ENCODE measurements around the gene FRMD1.

The FRMD1 gene

DNA sequence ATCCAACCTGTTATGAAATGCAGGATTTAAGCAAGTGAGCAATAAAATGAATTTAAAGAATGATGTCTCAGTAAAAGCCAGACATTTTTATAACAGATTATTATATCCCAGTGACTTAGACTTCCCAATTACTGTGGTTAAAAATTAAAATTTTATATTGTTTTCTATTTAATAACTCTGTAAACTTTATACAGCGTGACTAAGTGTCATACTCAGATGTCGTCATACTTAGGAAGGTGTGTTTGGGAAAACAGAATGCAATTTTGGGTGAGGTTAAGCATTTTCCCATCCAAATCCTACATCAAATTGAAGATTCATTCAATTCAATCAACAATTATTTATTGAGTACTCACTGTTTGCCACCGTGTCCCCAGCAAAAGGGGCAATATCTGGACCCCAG, 31.4 kb upstream of the FRMD1 start:
- H3K9ac ChIP-seq (ENCODE audit: low read length): no peak overlapping the region
- no peak overlapping the region for H3K4me3 ChIP-seq (ENCODE audit: low read depth, low read length)
- no peak overlapping the region for H3K27ac ChIP-seq (ENCODE audit: low read depth, low read length)
- H3K9me3 ChIP-seq (ENCODE audit: control insufficient read depth, insufficient read depth, low read depth, low read length): no peaks in the 10 kb centered on the region
- peaks cover 8% of the 10 kb centered on the region; the same call in 1 of the 2 replicates for H3K4me1 ChIP-seq (ENCODE audit: control insufficient read depth, insufficient read depth, low read length)
- H3K27me3 ChIP-seq (ENCODE audit: control insufficient read depth, insufficient read depth, low read length): no peaks in the 10 kb centered on the region
- H3K36me3 ChIP-seq (ENCODE audit: control insufficient read depth, insufficient read depth, low read length): no peaks in the 10 kb centered on the region

DNA sequence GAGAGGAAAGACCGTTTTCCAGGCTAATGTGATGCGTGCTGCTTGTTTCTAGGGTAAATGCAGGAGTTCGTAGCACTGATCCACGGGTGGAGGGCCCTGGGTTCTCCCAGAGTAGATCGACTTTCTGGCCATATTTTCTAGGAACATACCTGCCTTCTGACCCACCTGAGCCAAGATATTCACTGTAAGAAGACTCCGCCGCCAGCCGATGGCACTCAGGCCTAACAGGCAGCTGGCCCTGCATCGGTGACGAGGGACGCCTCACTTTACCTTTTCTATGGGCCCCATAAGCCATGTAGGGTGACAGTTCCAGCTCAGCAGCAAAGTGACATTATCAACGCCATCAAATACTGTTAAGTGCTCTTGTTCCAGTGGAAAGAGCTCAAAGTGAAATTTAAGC, 30.2 kb upstream of the FRMD1 start:
- H3K36me3 ChIP-seq (ENCODE audit: control insufficient read depth, insufficient read depth, low read length): no peaks in the 10 kb centered on the region
- H3K27ac ChIP-seq (ENCODE audit: low read depth, low read length): no peak overlapping the region
- peaks cover 8% of the 10 kb centered on the region; the same call in 1 of the 2 replicates for H3K4me1 ChIP-seq (ENCODE audit: control insufficient read depth, insufficient read depth, low read length)
- no peaks in the 10 kb centered on the region for H3K9me3 ChIP-seq (ENCODE audit: control insufficient read depth, insufficient read depth, low read depth, low read length)
- no peaks in the 10 kb centered on the region for H3K27me3 ChIP-seq (ENCODE audit: control insufficient read depth, insufficient read depth, low read length)
- H3K9ac ChIP-seq (ENCODE audit: low read length): no peak overlapping the region
- no peak overlapping the region for H3K4me3 ChIP-seq (ENCODE audit: low read depth, low read length)

DNA sequence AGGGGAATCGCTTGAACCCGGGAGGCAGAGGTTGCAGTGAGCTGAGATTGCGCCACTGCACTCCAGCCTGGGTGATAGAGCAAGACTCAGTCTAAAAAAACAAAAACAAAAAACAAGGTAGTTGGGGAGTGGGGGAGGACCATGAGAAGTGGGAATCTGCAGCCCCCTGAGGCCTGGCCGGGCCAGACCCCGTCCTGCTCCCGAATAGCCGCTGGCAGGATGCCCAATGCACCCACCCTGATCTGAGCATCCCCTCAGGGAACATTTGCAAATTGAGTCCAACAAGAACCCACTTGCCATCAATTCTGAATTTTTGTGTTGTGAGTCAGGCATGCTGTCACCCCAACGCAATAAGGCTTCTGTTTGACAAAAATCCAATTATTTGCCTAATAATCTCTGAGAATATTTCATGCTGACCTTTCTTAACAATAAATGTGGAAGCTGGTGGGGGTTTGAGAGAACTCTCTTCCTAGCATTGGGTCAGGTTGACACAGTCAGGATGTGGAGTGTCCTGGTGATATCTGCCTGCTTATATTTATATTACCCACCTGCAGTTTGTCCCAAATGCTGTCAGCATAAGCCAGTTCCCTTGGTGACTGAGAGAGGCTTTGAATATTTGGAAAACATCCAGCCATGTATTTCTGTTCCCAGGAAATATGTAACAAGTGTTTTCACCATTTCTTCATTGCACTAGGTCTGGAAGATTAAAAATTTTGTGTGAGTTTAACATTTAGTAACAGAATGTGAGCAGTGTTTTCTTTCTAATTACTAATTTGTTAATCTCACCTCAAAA, 28.4 kb upstream of the FRMD1 start:
- peaks cover 15% of the 10 kb centered on the region for H3K4me1 ChIP-seq (ENCODE audit: control insufficient read depth, insufficient read depth, low read length)
- H3K9me3 ChIP-seq (ENCODE audit: control insufficient read depth, insufficient read depth, low read depth, low read length): no peaks in the 10 kb centered on the region
- no peak overlapping the region for H3K27ac ChIP-seq (ENCODE audit: low read depth, low read length)
- no peaks in the 10 kb centered on the region for H3K36me3 ChIP-seq (ENCODE audit: control insufficient read depth, insufficient read depth, low read length)
- H3K27me3 ChIP-seq (ENCODE audit: control insufficient read depth, insufficient read depth, low read length): peaks cover 12% of the 10 kb centered on the region
- H3K9ac ChIP-seq (ENCODE audit: low read length): no peak overlapping the region
- H3K4me3 ChIP-seq (ENCODE audit: low read depth, low read length): no peak overlapping the region

DNA sequence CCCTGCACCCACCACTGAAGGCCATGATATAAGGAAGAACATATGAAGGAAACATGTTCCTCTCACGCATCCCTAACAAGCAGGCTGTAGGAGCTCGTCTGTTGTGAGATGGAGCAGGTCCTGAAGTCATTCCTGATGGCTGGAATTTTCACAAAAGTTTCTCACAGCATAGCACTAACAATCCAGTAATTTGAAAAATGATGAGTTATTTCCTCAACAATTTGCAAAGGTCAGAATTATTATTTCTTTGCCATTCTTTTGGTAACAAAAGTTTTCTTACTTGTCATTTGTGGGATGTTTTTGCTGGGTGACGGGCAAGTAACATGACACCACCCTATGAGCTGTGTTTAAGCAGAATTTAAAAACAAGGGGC, 27.6 kb upstream of the FRMD1 start:
- H3K27ac ChIP-seq (ENCODE audit: low read depth, low read length): no peak overlapping the region
- no peaks in the 10 kb centered on the region for H3K9me3 ChIP-seq (ENCODE audit: control insufficient read depth, insufficient read depth, low read depth, low read length)
- H3K9ac ChIP-seq (ENCODE audit: low read length): no peak overlapping the region
- H3K36me3 ChIP-seq (ENCODE audit: control insufficient read depth, insufficient read depth, low read length): no peaks in the 10 kb centered on the region
- peaks cover 20% of the 10 kb centered on the region for H3K27me3 ChIP-seq (ENCODE audit: control insufficient read depth, insufficient read depth, low read length)
- H3K4me3 ChIP-seq (ENCODE audit: low read depth, low read length): no peak overlapping the region
- H3K4me1 ChIP-seq (ENCODE audit: control insufficient read depth, insufficient read depth, low read length): peaks cover 20% of the 10 kb centered on the region

DNA sequence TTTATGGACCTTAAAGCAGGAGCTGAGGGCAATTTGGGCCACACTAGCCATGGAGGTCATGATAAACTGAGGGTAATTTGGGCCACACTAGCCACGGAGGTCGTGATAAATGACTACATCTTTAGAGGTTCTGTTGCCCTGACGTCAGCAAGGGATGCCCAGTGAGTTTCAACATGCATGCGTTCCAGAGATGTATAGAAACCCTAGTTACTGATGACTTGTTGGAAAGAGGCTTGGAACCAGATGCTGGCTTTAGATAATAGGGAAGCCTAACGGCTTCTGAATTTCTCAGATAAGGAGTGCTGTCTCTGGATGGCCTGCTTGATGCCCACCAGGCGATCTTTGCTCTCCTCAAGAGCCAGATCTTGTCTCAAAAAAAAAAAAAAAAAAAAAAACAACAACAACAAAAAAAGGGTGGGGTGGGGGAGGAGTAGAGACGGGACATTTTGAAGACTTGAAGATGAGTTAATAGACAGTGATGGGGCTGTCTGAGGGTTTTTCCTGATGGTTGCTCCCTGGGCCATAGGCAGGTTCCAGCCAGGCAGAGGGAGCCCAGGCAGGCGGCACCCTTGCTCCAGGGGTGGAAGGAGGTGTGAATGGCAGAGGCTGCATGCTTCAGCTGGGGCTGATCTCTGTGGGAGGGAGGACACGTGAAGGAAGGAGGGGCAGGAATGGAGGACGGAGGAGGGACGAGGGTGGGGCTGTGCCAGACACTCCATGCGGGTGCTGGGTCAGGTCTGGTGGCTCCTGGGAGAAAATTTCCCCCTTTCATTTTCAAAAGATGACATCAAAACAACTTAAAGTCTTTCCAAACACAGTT, 27.0 kb upstream of the FRMD1 start:
- H3K9me3 ChIP-seq (ENCODE audit: control insufficient read depth, insufficient read depth, low read depth, low read length): no peaks in the 10 kb centered on the region
- no peak overlapping the region for H3K27ac ChIP-seq (ENCODE audit: low read depth, low read length)
- H3K27me3 ChIP-seq (ENCODE audit: control insufficient read depth, insufficient read depth, low read length): peaks cover 26% of the 10 kb centered on the region
- H3K4me3 ChIP-seq (ENCODE audit: low read depth, low read length): no peak overlapping the region
- peaks cover 20% of the 10 kb centered on the region for H3K4me1 ChIP-seq (ENCODE audit: control insufficient read depth, insufficient read depth, low read length)
- no peak overlapping the region for H3K9ac ChIP-seq (ENCODE audit: low read length)
- H3K36me3 ChIP-seq (ENCODE audit: control insufficient read depth, insufficient read depth, low read length): no peaks in the 10 kb centered on the region

DNA sequence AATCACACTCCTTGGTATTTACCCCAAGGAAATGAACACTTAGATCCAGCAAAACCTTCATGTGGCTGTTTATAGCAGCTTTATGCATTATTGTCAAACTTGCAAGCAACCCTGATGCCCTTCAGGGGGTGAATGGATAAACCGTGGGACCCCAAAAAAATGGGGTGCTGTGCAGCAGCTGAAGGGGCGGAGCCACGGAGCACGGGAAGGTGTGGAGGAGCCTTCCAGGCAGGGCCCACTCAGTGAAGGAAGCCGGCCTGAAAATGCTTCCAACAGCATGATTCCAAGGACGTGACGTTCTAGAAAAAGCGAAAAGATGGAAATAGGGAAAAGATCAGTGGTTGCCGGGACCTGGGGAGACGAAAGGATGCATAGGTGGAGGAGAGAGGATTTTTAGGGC, 25.6 kb upstream of the FRMD1 start:
- Histone ChIP-seq H3K4me1 (ENCODE audit: control insufficient read depth, insufficient read depth, low read length) (peaks cover 25% of the 10 kb centered on the region), H3K9me3 (ENCODE audit: control insufficient read depth, insufficient read depth, low read depth, low read length) (no peaks in the 10 kb centered on the region), H3K4me3 (ENCODE audit: low read depth, low read length) (no peak overlapping the region), H3K9ac (ENCODE audit: low read length) (no peak overlapping the region), H3K27ac (ENCODE audit: low read depth, low read length) (no peak overlapping the region), H3K27me3 (ENCODE audit: control insufficient read depth, insufficient read depth, low read length) (peaks cover 33% of the 10 kb centered on the region), H3K36me3 (ENCODE audit: control insufficient read depth, insufficient read depth, low read length) (no peaks in the 10 kb centered on the region)

DNA sequence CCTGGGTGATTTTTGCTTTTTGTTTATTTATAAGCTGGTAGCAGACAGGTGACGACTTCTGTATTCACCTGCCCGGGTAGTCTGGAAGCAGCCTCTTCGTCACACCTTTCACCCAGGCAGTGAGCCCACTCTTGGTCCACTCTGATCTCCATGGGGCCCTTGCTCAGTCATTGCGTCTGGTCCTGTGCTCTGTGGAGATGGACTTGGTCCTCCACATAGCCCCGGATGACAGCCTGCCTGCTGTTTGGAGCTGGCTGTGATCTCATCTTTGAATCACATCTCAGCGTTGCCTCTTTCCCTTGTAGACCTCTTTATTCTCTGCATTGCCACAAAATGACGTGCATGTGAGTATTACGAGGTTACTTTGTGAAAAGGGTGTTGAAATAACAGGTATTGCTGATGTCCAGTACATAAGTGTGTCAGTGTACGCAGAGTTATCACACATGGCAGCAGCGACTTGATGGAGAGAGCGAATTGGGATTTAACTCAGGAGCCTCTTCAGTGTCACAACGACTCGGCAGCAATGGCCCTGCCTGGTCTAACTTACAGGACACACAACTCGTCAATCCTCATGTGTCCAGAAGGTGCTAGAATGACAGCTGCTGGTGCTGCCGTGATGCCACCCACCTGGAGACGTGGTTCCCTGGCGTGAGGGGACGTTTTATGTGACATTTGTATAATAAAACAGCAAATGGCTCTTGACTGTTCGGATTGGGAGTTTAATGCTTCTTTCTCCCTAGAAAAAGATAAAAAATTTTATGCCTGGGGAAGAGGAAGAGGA, 24.2 kb upstream of the FRMD1 start:
- Histone ChIP-seq H3K9me3 (ENCODE audit: control insufficient read depth, insufficient read depth, low read depth, low read length) (no peaks in the 10 kb centered on the region), H3K27me3 (ENCODE audit: control insufficient read depth, insufficient read depth, low read length) (peaks cover 33% of the 10 kb centered on the region), H3K4me1 (ENCODE audit: control insufficient read depth, insufficient read depth, low read length) (peaks cover 32% of the 10 kb centered on the region), H3K9ac (ENCODE audit: low read length) (no peak overlapping the region), H3K27ac (ENCODE audit: low read depth, low read length) (no peak overlapping the region), H3K36me3 (ENCODE audit: control insufficient read depth, insufficient read depth, low read length) (no peaks in the 10 kb centered on the region), H3K4me3 (ENCODE audit: low read depth, low read length) (no peak overlapping the region)

DNA sequence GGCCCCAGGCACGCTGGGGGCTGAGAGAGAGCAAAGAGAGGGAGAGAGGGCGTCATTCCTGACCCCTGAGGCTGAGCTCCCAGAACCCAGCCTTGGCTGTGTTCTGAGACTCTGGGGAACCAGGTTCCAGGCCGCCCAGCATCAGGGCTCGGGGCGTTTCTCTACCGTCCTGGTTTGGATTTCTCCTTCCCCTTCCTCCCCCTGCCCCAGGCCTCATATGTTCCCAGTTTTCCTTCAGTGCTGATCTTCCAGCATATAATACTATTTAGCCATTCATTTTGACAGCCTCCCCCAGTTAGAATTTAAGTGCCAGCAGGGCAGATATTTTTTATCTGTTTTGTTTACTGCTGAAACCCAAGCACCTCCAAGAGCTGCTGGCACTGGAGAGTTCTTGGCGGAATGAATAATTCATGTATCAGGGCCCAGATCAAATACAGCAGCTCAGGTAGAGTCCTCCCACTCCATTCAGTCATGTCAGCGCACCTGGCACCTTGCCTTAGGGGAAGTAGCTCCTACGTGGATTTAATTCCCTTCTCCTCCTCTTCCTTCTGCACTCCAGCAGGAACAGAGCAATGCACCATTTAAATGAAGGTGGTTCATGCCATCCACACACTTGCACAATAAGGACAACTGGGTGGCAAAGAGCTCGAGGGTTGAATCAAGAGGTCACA, 23.4 kb upstream of the FRMD1 start:
- Histone ChIP-seq H3K4me1 (ENCODE audit: control insufficient read depth, insufficient read depth, low read length) (peaks cover 32% of the 10 kb centered on the region), H3K4me3 (ENCODE audit: low read depth, low read length) (0 out of 2 replicates have a peak overlapping the region, but pooled peaks have one; percentile 45), H3K27ac (ENCODE audit: low read depth, low read length) (no peak overlapping the region), H3K9ac (ENCODE audit: low read length) (no peak overlapping the region), H3K27me3 (ENCODE audit: control insufficient read depth, insufficient read depth, low read length) (peaks cover 33% of the 10 kb centered on the region), H3K9me3 (ENCODE audit: control insufficient read depth, insufficient read depth, low read depth, low read length) (no peaks in the 10 kb centered on the region), H3K36me3 (ENCODE audit: control insufficient read depth, insufficient read depth, low read length) (no peaks in the 10 kb centered on the region)

DNA sequence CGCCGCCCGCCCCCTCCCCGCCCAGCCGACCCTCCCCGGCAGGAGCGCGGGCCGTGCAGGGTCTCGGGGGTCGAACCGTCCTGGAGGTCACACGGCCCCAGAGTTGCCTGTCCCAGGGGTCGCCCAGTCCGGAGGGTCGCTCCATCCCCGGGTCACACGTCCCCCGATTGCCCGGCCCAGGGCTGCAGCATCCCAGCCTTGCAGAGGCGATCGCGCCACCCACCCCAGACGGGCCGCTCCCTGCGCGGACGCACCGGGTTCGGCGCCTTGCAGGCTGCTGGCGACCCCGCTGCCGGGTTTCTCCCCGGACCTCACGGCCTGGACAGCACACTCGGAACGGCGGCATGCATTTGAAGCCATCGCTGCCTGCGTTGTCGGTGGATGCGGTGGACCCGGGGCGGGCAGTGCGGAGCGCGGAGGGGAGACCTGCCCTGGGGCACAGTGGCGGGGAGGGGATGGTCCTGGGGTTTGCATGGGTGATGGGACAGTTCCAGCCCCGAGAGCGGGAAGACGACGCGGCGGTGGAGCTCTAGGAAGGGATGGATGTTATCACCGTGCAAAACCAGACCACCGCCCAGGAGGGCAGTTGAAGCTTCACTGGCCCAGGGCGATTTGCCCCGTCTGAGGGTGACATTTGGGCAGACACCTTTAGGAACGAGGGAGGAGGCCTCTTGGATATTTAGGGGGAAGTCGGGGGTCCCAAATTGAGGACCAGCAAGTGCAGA, 22.7 kb upstream of the FRMD1 start:
- Histone ChIP-seq H3K27ac (ENCODE audit: low read depth, low read length) (no peak overlapping the region), H3K36me3 (ENCODE audit: control insufficient read depth, insufficient read depth, low read length) (no peaks in the 10 kb centered on the region), H3K4me3 (ENCODE audit: low read depth, low read length) (peak overlapping the region; percentile 45), H3K4me1 (ENCODE audit: control insufficient read depth, insufficient read depth, low read length) (peaks cover 32% of the 10 kb centered on the region), H3K27me3 (ENCODE audit: control insufficient read depth, insufficient read depth, low read length) (peaks cover 33% of the 10 kb centered on the region), H3K9me3 (ENCODE audit: control insufficient read depth, insufficient read depth, low read depth, low read length) (no peaks in the 10 kb centered on the region), H3K9ac (ENCODE audit: low read length) (no peak overlapping the region)

Measured in HUES6 (cell line).